Measurements from ENCODE around the gene TKT. TPM values are rescaled to one million over a fixed set of nuclear protein-coding genes. Genes with fewer than 3 reads are reported as not detected.

TKT gene
- total RNA-seq, 1 donor from 2014 or later: 416 TPM

DNA sequence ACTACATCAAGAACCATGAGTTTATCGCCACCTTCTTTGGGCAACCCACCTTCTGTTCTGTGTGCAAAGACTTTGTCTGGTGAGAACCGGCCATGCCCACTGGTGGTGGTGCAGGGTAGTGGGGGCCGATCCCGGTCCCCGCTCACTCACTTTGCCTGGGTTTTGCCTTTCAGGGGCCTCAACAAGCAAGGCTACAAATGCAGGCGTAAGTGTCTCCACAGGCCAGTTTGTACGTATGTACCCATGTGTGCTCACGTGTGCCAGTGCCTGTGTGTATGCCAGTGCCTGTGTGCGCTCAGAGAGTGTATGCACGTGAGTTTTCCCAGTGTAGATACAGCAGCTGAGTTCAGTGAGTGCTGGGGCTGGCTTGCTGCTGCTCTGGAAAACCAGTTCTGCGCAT, 74.3 kb downstream of the TKT start:
- DNase-seq (ENCODE audit: low spot score): no peak

DNA sequence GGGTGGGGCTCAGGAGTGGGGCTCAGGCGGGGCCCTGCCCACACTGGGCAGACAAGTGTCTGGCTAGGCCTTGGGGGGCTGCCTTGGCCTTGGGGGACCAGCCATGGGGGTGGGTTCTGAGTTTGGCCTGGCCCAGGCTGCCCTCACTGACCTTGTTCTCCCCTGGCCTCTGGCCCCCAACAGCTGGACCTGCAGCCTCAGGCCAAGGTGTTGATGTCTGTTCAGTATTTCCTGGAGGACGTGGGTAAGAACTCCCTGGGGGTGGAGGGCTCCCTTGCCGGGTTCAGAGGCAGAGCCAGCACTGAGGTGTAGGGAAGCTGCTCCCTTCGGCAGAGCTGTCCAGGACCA, 74.8 kb downstream of the TKT start:
- DNase-seq (ENCODE audit: low spot score): no peak

GRCh38 chr3:53180305-53181023, 75.4 kb downstream of the TKT start:
- DNase-seq (ENCODE audit: low spot score): no peak

GRCh38 chr3:53179580-53179979, 76.2 kb downstream of the TKT start:
- DNase-seq (ENCODE audit: low spot score): no peak

- DNase-seq (ENCODE audit: low spot score): no peak
Observed at GRCh38 chr3:53178246-53178645, 77.6 kb downstream of the TKT start.

- DNase-seq (ENCODE audit: low spot score): no peak
Observed at GRCh38 chr3:53175613-53176540, 79.9 kb downstream of the TKT start.

Other genes with a start within 250 kb of the TKT start
- gene SFMBT1, start 209.9 kb downstream of the TKT start, total RNA-seq: 8.9 TPM
- 19.1 TPM for gene RFT1, start 125.6 kb downstream of the TKT start, total RNA-seq
- 80.4 TPM for gene PRKCD, start 94.8 kb downstream of the TKT start, total RNA-seq
- 28.6 TPM for gene DCP1A, start 91.5 kb upstream of the TKT start, total RNA-seq
- 0.45 TPM for gene CACNA1D, start 238.6 kb upstream of the TKT start, total RNA-seq

Data from mesenteric fat pad (tissue), 1 donor.